H1 (cell line): ENCODE measurements around the gene DNAJB13.

Experiments
- POLR2A ChIP-seq, 2 experiments: IDR thresholded peaks; 1 replicate in 1 of 2; 2 replicates in 1 of 2; pipeline ENCODE4 v1.6.1; 2011; ENCODE audit warnings: low read depth in 2 of 2, low read length in 2 of 2, mild to moderate bottlenecking in 2 of 2; ENCODE audit errors: control extremely low read depth in 1 of 2
- POLR2AphosphoS5 ChIP-seq: IDR thresholded peaks from 2 replicates; pipeline ENCODE4 v1.6.1; 2011; ENCODE audit warnings: low read depth, low read length
- POU5F1 ChIP-seq: IDR thresholded peaks from 2 replicates; pipeline ENCODE4 v1.6.1; 2011; ENCODE audit warnings: low read depth, mild to moderate bottlenecking, low read length, moderate library complexity
- SAP30 ChIP-seq: fragments of 300-600 bp; sonication (generic); IDR thresholded peaks from 2 replicates; pipeline ENCODE4 v1.7.1; 2012; ENCODE audit warnings: low read length, moderate library complexity, mild to moderate bottlenecking, inconsistent platforms; ENCODE audit not compliant: insufficient read depth, insufficient replicate concordance
- TF ChIP-seq, protein P1 (sequence below): fragments of 300-600 bp; sonication (generic); IDR thresholded peaks from 2 replicates; pipeline ENCODE4 v1.7.1; 2012; ENCODE audit warnings: low read length, moderate library complexity, mild to moderate bottlenecking, inconsistent platforms; ENCODE audit not compliant: insufficient replicate concordance

DNA sequence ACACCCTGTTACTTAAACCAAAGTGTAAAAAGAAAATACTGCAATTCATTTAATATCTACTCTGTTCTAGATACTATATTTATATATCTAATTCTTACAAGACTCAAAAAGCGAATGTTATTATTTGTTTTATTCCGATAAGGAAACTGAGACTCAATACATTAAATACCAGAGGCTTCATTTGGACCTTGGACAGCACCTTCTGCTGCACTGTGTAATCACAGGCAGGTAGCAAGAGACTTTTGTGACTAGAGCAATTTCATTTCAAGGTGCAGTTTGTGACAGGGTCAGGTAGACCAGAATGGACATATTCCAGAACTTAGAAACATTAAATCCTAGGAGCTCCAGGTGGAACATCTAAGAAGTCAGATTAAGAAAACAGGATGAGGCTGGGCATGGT lies 21.4 kb upstream of the DNAJB13 start:
- TF ChIP-seq POLR2A (IDR thresholded peaks at IDR 0.05; ENCODE audit: control extremely low read depth in 1 of 2, low read depth in 2 of 2, low read length in 2 of 2): no peak
- TF ChIP-seq POU5F1: no peak
- TF ChIP-seq POLR2AphosphoS5: no peak
- TF ChIP-seq, protein P1, sequence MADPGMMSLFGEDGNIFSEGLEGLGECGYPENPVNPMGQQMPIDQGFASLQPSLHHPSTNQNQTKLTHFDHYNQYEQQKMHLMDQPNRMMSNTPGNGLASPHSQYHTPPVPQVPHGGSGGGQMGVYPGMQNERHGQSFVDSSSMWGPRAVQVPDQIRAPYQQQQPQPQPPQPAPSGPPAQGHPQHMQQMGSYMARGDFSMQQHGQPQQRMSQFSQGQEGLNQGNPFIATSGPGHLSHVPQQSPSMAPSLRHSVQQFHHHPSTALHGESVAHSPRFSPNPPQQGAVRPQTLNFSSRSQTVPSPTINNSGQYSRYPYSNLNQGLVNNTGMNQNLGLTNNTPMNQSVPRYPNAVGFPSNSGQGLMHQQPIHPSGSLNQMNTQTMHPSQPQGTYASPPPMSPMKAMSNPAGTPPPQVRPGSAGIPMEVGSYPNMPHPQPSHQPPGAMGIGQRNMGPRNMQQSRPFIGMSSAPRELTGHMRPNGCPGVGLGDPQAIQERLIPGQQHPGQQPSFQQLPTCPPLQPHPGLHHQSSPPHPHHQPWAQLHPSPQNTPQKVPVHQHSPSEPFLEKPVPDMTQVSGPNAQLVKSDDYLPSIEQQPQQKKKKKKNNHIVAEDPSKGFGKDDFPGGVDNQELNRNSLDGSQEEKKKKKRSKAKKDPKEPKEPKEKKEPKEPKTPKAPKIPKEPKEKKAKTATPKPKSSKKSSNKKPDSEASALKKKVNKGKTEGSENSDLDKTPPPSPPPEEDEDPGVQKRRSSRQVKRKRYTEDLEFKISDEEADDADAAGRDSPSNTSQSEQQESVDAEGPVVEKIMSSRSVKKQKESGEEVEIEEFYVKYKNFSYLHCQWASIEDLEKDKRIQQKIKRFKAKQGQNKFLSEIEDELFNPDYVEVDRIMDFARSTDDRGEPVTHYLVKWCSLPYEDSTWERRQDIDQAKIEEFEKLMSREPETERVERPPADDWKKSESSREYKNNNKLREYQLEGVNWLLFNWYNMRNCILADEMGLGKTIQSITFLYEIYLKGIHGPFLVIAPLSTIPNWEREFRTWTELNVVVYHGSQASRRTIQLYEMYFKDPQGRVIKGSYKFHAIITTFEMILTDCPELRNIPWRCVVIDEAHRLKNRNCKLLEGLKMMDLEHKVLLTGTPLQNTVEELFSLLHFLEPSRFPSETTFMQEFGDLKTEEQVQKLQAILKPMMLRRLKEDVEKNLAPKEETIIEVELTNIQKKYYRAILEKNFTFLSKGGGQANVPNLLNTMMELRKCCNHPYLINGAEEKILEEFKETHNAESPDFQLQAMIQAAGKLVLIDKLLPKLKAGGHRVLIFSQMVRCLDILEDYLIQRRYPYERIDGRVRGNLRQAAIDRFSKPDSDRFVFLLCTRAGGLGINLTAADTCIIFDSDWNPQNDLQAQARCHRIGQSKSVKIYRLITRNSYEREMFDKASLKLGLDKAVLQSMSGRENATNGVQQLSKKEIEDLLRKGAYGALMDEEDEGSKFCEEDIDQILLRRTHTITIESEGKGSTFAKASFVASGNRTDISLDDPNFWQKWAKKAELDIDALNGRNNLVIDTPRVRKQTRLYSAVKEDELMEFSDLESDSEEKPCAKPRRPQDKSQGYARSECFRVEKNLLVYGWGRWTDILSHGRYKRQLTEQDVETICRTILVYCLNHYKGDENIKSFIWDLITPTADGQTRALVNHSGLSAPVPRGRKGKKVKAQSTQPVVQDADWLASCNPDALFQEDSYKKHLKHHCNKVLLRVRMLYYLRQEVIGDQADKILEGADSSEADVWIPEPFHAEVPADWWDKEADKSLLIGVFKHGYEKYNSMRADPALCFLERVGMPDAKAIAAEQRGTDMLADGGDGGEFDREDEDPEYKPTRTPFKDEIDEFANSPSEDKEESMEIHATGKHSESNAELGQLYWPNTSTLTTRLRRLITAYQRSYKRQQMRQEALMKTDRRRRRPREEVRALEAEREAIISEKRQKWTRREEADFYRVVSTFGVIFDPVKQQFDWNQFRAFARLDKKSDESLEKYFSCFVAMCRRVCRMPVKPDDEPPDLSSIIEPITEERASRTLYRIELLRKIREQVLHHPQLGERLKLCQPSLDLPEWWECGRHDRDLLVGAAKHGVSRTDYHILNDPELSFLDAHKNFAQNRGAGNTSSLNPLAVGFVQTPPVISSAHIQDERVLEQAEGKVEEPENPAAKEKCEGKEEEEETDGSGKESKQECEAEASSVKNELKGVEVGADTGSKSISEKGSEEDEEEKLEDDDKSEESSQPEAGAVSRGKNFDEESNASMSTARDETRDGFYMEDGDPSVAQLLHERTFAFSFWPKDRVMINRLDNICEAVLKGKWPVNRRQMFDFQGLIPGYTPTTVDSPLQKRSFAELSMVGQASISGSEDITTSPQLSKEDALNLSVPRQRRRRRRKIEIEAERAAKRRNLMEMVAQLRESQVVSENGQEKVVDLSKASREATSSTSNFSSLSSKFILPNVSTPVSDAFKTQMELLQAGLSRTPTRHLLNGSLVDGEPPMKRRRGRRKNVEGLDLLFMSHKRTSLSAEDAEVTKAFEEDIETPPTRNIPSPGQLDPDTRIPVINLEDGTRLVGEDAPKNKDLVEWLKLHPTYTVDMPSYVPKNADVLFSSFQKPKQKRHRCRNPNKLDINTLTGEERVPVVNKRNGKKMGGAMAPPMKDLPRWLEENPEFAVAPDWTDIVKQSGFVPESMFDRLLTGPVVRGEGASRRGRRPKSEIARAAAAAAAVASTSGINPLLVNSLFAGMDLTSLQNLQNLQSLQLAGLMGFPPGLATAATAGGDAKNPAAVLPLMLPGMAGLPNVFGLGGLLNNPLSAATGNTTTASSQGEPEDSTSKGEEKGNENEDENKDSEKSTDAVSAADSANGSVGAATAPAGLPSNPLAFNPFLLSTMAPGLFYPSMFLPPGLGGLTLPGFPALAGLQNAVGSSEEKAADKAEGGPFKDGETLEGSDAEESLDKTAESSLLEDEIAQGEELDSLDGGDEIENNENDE: no peak
- no peak for TF ChIP-seq SAP30
